Neural crest cell (in vitro differentiated cells): ENCODE results near the gene PRLR. TPM values are rescaled to one million over a fixed set of nuclear protein-coding genes. Genes with fewer than 3 reads are reported as not detected.

Source experiments
- DNase-seq: peaks from one replicate; pipeline ENCODE4 v3.0.0; 2021; ENCODE audit warnings: low read depth, mixed read lengths, low spot score
- H3K27ac Mint-ChIP-seq: one replicate; pipeline ENCODE4 v1.8.0; 2021; ENCODE audit warnings: mild to moderate bottlenecking, mixed read lengths; ENCODE audit not compliant: unreplicated experiment
- H3K27me3 Mint-ChIP-seq: 2 replicates; pipeline ENCODE4 v1.8.0; 2021; ENCODE audit warnings: low read depth, mild to moderate bottlenecking, mixed read lengths
- H3K36me3 Mint-ChIP-seq: 2 replicates; pipeline ENCODE4 v1.8.0; 2021; ENCODE audit warnings: low read depth, mild to moderate bottlenecking, mixed read lengths
- H3K4me1 Mint-ChIP-seq: 2 replicates; pipeline ENCODE4 v1.8.0; 2021; ENCODE audit warnings: mixed read lengths
- H3K4me3 Mint-ChIP-seq: one replicate; pipeline ENCODE4 v1.8.0; 2021; ENCODE audit warnings: mild to moderate bottlenecking, mixed read lengths
- H3K9me3 Mint-ChIP-seq: 2 replicates; pipeline ENCODE4 v1.8.0; 2021; ENCODE audit warnings: mixed read lengths
- CTCF ChIP-seq: fragments of 200-600 bp; sonication (generic); conservative IDR thresholded peaks from 2 replicates; pipeline ENCODE4 v1.5.0; 2021; ENCODE audit warnings: antibody characterized with exemption, mild to moderate bottlenecking
- total RNA-seq: library from RNA; stranded (reverse); gene quantifications from 2 replicates; pipeline ENCODE4 v1.2.1, GENCODE V29; 2021

PRLR gene
- total RNA-seq, 1 donor from 2014 or later, result 0.58 TPM

- Mint-ChIP-seq H3K27me3 (peaks cover 31% of the 10 kb centered on the region), H3K36me3 (no peaks in the 10 kb centered on the region), H3K9me3 (no peaks in the 10 kb centered on the region), H3K4me1 (no peaks in the 10 kb centered on the region), H3K4me3 (no peak overlapping the region), H3K27ac (no peak overlapping the region)
- TF ChIP-seq CTCF, result no peak
- no peak for DNase-seq
These were observed 227.8 kb downstream of the PRLR start for GRCh38 chr5:35002459-35002858.

- no peaks in the 10 kb centered on the region for H3K36me3 Mint-ChIP-seq
- peaks cover 31% of the 10 kb centered on the region for H3K27me3 Mint-ChIP-seq
- no peaks in the 10 kb centered on the region for H3K4me1 Mint-ChIP-seq
- H3K4me3 Mint-ChIP-seq, result no peak overlapping the region
- no peak overlapping the region for H3K27ac Mint-ChIP-seq
- DNase-seq, result no peak
- H3K9me3 Mint-ChIP-seq, result no peaks in the 10 kb centered on the region
- no peak for TF ChIP-seq CTCF
These were observed 228.4 kb downstream of the PRLR start for GRCh38 chr5:35001842-35002241.

Other genes with a start within 250 kb of the PRLR start
- not detected in 2 replicates for gene AGXT2, start 182.5 kb downstream of the PRLR start, total RNA-seq